ENCODE data around the gene ACOX3.

ACOX3 gene

GRCh38 chr4:8464381-8464780, 23.9 kb upstream of the ACOX3 start:
- no peak for TF ChIP-seq CTCF (IDR thresholded peaks at IDR 0.05)
- H3K4me1 ChIP-seq (ENCODE audit: control insufficient read depth in 1 of 2, insufficient read depth in 1 of 2, low read depth in 1 of 2, low read length in 1 of 2) = peaks cover 0 to 4% of the 10 kb centered on the region in 2 experiments
- H3K36me3 ChIP-seq = peaks cover 47% of the 10 kb centered on the region
- H3K27me3 ChIP-seq = no peaks in the 10 kb centered on the region
- no peak overlapping the region for H3K27ac ChIP-seq
- H3K4me3 ChIP-seq (ENCODE audit: low read depth in 1 of 2, low read length in 1 of 2) = no peak overlapping the region
- no peaks in the 10 kb centered on the region for H3K9me3 ChIP-seq

GRCh38 chr4:8463811-8464210, 23.3 kb upstream of the ACOX3 start:
- TF ChIP-seq CTCF (IDR thresholded peaks at IDR 0.05) = no peak
- Histone ChIP-seq H3K27ac (no peak overlapping the region), H3K27me3 (no peaks in the 10 kb centered on the region), H3K4me1 (ENCODE audit: control insufficient read depth in 1 of 2, insufficient read depth in 1 of 2, low read depth in 1 of 2, low read length in 1 of 2) (peaks cover 0 to 3% of the 10 kb centered on the region in 2 experiments), H3K4me3 (ENCODE audit: low read depth in 1 of 2, low read length in 1 of 2) (no peak overlapping the region), H3K36me3 (peaks cover 46% of the 10 kb centered on the region), H3K9me3 (no peaks in the 10 kb centered on the region)

GRCh38 chr4:8461616-8462015, 21.1 kb upstream of the ACOX3 start:
- no peak for TF ChIP-seq CTCF (IDR thresholded peaks at IDR 0.05)
- H3K9me3 ChIP-seq = no peaks in the 10 kb centered on the region
- no peak overlapping the region for H3K4me3 ChIP-seq (ENCODE audit: low read depth in 1 of 2, low read length in 1 of 2)
- H3K27me3 ChIP-seq = no peaks in the 10 kb centered on the region
- no peak overlapping the region for H3K27ac ChIP-seq
- peaks cover 44% of the 10 kb centered on the region for H3K36me3 ChIP-seq
- no peaks in the 10 kb centered on the region for H3K4me1 ChIP-seq (ENCODE audit: control insufficient read depth in 1 of 2, insufficient read depth in 1 of 2, low read depth in 1 of 2, low read length in 1 of 2)

- no peaks in the 10 kb centered on the region for H3K4me1 ChIP-seq (ENCODE audit: control insufficient read depth in 1 of 2, insufficient read depth in 1 of 2, low read depth in 1 of 2, low read length in 1 of 2)
- no peaks in the 10 kb centered on the region for H3K27me3 ChIP-seq
- H3K27ac ChIP-seq = no peak overlapping the region
- no peak overlapping the region for H3K4me3 ChIP-seq (ENCODE audit: low read depth in 1 of 2, low read length in 1 of 2)
- H3K36me3 ChIP-seq = peaks cover 40% of the 10 kb centered on the region
- no peaks in the 10 kb centered on the region for H3K9me3 ChIP-seq
- no peak for TF ChIP-seq CTCF (IDR thresholded peaks at IDR 0.05)
Measured at GRCh38 chr4:8461086-8461485, 20.6 kb upstream of the ACOX3 start.

- Histone ChIP-seq H3K4me1 (ENCODE audit: control insufficient read depth in 1 of 2, insufficient read depth in 1 of 2, low read depth in 1 of 2, low read length in 1 of 2) (no peaks in the 10 kb centered on the region), H3K27me3 (no peaks in the 10 kb centered on the region), H3K4me3 (ENCODE audit: low read depth in 1 of 2, low read length in 1 of 2) (no peak overlapping the region), H3K27ac (no peak overlapping the region), H3K9me3 (no peaks in the 10 kb centered on the region), H3K36me3 (peaks cover 42% of the 10 kb centered on the region)
- TF ChIP-seq CTCF (IDR thresholded peaks at IDR 0.05) = no peak
Measured at GRCh38 chr4:8459867-8460445, 19.4 kb upstream of the ACOX3 start.

Data from neutrophil (primary cell).